HG03175 (cell line): Measurements from ENCODE around the gene SFMBT1.
A peak's percentile ranks its signal among the peaks of the same experiment; 100 is the strongest.

Experiments
- ATAC-seq: cut with Tn5 transposase; IDR thresholded peaks from one replicate; pipeline ENCODE4 v1.9.1; 2021; ENCODE audit warnings: mild to moderate bottlenecking, moderate library complexity; ENCODE audit not compliant: unreplicated experiment

SFMBT1 gene

GRCh38 chr3:53003320-53003719 lies 42.6 kb downstream of the SFMBT1 start:
- ATAC-seq, result no peak

- no peak for ATAC-seq
Observed at GRCh38 chr3:52998771-52999513, 46.9 kb downstream of the SFMBT1 start.

DNA sequence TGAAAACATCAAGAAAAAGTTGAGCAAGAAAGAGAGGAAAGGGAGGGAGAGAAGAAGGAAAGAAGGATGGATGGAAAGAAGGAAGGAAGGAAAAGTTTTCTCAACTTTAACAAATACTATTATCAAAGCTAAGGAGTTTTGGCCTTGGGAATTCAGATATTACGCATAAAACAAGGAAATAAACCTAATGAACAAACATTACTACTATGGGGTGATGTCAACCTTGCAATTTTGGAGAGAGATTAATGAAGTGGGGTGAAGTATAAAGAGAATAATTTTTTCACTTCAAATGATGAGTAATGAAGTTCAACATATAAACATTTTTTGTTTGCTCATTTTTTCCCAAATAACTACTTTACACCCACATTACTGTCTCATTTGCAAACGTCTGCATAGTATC lies 55.2 kb downstream of the SFMBT1 start:
- no peak for ATAC-seq

GRCh38 chr3:52986938-52987337 lies 58.9 kb downstream of the SFMBT1 start:
- ATAC-seq, result no peak

DNA sequence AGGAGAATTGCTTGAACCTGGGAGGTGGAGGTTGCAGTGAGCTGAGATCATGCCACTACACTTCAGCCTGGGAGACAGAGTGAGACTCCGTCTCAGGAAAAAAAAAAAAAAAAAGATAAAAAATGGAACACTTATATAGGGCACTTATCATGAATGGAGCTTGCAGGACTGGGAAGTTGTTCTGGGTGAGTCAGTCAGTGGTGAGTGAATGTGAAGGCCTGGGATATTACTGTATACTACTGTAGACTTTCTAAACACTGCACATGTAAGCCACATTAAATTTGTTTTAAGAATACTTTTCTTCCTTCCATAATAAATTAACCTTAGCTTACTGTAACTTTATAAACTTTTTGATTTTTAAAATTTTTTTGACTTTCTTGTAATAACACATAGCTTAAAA lies 59.8 kb downstream of the SFMBT1 start:
- no peak for ATAC-seq

GRCh38 chr3:52983828-52984227 lies 62.0 kb downstream of the SFMBT1 start:
- ATAC-seq, result peak; percentile 19

DNA sequence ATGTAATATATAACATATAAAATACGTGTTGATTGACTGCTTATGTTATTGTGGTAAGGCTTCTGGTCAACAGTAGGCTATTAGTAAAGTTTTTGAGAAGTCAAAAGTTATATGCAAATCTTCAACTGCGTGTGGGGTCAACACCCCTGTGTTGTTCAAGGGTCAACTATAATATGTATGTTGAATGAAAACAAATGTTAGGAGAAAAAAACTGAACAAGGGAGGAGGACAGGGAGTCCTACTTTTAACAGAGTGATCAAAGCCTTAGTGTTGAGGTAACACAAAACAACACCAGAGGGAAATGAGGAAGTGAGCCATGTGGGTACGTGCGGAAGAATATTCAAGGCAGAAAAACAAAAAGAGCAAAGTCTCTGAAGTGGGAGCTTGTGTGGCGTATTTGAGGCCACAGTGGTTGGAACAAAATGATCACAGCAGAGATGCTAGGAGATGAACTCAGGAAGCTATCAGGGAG lies 62.5 kb downstream of the SFMBT1 start:
- ATAC-seq, result peak; percentile 89

DNA sequence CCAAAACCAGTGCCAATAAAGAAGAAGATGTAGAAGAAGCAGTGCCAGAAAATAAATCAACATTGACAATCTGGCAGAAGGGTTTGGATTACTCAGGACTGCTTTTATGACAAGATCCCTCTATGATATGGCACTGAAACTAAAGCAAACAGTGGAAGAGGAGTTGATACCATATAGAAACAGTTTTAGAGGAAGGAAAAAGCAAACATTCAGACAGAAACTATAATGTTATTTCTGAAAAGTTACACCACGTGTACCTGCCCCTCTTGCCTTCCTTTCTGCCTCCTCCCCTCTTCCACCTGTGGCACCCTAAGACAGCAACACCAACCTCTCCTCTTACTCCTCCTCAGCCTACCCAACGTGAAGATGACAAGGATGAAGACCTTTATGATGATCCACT lies 63.0 kb downstream of the SFMBT1 start:
- ATAC-seq, result peak; percentile 40

DNA sequence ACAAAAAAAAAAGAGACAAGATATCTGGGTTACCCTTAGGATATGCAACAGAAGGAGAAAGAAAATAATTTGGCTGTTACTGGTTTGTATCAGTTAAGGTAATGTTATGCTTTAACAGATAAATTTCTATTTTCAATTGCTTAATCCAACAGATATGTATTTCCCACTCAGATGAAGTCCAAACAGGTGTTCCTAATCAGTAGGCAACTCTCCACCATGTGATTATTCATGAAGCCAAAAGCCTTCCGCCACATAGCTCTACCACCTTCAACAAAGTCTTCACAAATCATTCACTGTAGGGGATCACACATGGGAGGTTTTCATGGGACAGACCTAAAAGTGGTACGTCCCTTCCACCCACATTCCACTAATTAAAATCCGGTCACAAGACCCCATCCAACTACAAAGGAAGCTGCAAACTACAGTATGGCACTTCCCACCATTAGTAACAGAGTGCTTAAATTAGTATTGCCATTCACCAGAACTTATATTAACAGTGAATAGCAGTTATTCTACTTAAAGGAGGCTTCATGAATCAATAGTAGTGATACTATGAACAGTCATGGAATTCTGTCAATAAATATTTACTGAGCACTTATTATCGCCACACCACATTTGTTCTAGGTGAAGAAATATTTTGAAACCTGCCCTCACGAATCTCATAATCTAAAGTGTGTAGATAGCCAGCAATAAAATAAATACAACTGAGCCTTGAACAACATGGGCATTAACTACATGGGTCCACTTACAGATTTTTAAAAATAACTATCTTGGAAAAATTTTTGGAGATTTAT lies 66.5 kb downstream of the SFMBT1 start:
- no peak for ATAC-seq

- no peak for ATAC-seq
Observed at GRCh38 chr3:52978109-52978754, 67.6 kb downstream of the SFMBT1 start.

DNA sequence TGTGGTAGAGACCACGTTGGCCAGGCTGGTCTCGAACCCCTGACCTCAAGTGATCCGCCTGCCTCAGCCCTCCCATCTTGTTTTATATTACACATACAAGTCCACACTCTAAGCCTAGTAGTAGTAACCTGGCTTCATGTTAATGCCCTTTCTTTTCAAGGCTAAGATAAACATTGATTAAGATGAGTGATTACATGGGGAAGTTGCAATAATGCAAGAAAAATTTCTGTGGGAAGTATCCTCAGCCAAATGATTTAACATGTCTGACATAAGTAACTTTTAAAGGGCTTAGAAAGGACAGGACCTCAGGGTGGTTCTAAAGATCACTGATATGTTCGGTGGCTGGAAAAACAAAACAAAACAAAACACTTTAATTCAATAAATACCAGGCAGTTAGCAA lies 72.1 kb downstream of the SFMBT1 start:
- no peak for ATAC-seq

DNA sequence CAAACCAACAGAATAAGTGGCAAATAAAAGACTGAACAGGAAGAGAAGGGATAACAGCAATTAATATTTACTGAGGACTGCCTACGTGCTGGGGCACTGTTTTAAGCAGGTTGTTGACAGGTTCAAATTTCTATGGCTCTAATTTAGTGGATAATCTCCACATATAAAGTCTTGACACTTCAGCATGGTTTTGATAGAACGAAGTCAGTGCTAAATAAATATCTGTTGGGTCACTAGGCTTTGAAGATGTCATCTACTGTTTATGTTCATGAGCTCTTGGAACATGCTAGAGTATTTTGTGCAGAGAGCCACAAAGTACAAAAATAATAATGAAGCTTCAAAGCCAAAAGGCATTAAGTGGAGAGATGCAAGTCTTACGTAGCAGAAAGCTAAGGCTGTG lies 74.0 kb downstream of the SFMBT1 start:
- ATAC-seq, result no peak

DNA sequence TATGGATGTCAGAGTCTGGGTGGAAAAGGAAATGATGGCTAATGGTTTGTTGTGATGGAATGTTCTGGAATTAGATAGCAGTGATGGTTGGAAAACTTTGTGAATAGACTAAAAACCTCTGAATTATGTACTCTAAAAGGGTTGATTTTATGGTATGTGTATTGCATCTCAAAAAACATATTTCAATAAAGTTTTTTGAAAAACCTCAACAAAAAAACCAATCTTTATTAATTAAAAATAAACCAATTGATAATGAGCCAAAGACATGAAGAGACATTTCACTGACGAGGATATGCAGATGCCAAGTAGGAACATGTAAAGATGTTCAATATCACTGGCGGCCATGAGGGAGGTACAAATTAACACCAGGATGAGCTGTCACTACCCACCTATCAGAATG lies 78.5 kb downstream of the SFMBT1 start:
- ATAC-seq, result no peak

GRCh38 chr3:52962160-52962559 lies 83.7 kb downstream of the SFMBT1 start:
- no peak for ATAC-seq

DNA sequence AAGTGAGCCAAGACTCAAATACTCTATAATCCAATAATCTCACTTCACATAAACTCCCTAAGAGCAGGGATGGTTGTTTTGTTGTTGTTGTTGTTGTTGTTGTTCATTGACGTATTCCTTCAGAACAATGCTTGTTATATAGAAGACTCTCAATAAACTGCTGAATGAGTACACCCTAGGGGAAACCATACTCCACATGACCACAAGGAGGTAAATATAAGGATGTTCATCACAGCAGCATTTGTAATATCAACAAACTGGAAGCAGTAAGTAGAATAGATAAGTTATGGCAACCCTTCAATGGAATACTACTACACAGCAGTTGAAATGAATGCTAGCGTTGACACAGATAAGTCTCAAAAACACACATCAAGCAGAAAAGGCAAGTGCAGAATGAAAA lies 86.1 kb downstream of the SFMBT1 start:
- no peak for ATAC-seq

DNA sequence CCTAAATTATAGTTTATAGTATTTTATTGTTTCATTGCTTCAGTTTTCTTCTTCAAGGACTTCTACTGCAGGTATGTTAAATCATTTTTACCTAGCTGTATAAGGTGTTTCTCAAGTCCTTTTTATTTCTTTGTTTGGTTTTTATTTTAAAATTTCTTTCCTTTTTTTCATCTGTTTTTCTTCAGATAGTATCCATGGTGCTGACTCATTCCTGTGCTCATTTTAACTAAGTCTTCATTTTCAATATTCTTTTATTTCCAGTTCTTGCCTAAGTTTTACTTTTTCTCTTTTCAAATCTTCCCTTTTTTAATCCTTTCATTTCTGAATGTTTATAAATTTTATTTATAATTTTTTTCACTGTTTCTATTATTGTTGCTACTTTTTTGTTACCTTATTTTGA lies 106.3 kb downstream of the SFMBT1 start:
- ATAC-seq, result no peak

DNA sequence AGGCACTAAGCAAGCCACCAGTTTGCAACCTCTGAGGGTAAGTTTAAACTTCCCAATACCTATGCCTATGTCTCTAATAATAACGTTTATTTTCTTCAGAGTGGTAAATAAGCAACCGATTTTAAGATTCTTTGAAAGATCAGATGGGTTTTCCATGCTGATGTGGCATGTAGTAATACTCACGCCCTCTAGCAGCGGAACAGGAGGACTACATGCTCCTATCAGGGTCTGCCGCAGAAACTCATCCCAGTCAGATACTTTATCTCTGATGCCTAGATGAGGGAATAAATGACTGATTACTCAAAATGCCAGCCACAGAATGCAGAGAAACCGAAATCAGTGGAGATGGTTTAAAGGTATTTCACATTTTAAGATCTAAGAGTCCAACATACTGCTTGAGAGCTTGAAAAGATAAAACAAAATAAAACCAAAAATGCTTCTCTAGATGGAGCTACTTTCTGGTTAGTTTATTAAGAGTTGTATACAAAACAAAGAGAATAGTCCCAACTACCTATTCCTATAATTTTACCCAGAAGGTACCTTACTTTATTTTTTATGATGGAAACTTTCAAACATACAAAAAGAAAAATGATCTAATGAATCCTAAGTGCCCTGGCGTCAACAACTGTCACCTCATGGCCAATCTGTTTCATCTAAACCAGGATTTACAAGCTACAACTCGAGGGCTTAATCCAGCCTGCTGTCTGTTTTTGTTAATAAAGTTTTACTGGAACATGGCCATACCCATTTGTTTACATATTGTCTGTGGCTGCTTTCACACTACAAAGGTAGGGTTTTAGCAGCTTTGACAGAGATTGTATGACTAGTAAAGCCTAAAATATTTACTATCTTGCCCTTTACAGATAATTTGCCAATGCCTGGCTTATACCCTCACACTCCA lies 111.0 kb downstream of the SFMBT1 start:
- peak; percentile 77 for ATAC-seq

- ATAC-seq, result no peak
Observed at GRCh38 chr3:52931889-52932288, 114.0 kb downstream of the SFMBT1 start.

DNA sequence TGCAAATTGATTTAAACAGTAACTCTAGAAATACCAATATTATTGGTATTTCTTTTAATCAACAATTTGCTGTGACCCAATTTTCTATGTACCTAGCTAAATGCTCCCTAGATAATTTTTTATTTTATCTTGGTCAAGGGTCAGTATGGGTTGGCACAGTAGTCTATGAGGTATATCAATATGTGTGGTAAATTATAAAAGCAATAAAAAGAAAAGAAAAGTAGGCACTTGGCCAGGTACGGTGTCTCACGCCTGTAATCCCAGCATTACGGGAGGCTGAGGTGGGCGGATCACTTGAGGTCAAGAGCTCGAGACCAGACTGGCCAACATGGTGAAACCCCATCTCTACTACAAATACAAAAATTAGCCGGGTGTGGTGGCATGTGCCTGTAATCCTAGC lies 114.5 kb downstream of the SFMBT1 start:
- no peak for ATAC-seq

- ATAC-seq, result no peak
Observed at GRCh38 chr3:52930748-52931147, 115.1 kb downstream of the SFMBT1 start.

DNA sequence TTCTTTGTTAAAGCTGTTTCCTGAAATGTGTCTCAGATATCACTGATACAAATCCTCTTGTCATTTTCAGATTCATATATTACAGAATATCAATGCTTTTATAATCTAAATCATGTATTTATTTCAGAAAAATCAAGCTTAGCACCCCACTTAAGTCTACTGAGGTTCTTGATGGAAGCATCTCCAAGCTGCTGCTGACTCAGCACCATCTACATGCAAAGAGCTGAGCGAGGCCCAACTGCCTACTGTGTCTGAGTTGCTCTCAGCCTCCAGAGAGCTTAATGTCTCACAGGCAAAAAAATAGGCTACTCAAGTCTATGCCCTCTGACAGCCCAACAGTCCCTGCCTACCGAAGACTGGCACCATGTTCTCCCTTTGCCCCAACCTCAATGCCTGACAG lies 119.3 kb downstream of the SFMBT1 start:
- no peak for ATAC-seq
